Uterus (tissue), 2 donors: Measurements from ENCODE around the gene DIAPH2.
"Not testable (repeated sequence)": the region's sequence is repeated elsewhere in the genome, so short reads cannot be mapped to it uniquely, and the experiment has no call there.

Experiments
- CTCF ChIP-seq, 4 experiments: fragments of 200-600 bp in 2 of 4; fragments of 450-650 bp in 2 of 4; sonication (generic) in 2 of 4; IDR thresholded peaks; one replicate each; pipeline ENCODE4 v1.5.1; 2016 to 2019; ENCODE audit warnings: antibody characterized with exemption in 4 of 4, mild to moderate bottlenecking in 2 of 4, moderate library complexity in 1 of 4
- POLR2A ChIP-seq, 2 donors: fragments of 450-650 bp; IDR thresholded peaks; one replicate each; pipeline ENCODE4 v1.6.1; 2016; ENCODE audit warnings: antibody characterized with exemption in 2 of 2, mild to moderate bottlenecking in 1 of 2, moderate library complexity in 1 of 2

GRCh38 chrX:97409632-97410415, 725.2 kb downstream of the DIAPH2 start:
- not testable (repeated sequence) for TF ChIP-seq POLR2A, CTCF (IDR thresholded peaks at IDR 0.05)
